CD14-positive monocyte (primary cell): ENCODE measurements around the gene SPHK1. TPM values are rescaled to one million over a fixed set of nuclear protein-coding genes. Genes with fewer than 3 reads are reported as not detected.
A peak's percentile ranks its signal among the peaks of the same experiment; 100 is the strongest.

Experiments
- DNase-seq, 3 donors: peaks; one replicate each; pipeline ENCODE4 v3.0.0-alpha.2; 2011 to 2022
- H2AFZ ChIP-seq: 2 replicates; pipeline ENCODE4 v1.6.0; 2012; ENCODE audit warnings: mild to moderate bottlenecking, low read depth, low read length, inconsistent platforms; ENCODE audit not compliant: insufficient read depth, poor library complexity, severe bottlenecking
- H3K27ac ChIP-seq, 2 donors: 1 replicate in 1 of 2; 2 replicates in 1 of 2; pipeline ENCODE4 v1.5.1; 2012 to 2013; ENCODE audit warnings: low read length in 2 of 2, control low read depth in 1 of 2, inconsistent platforms in 1 of 2, low read depth in 1 of 2, mild to moderate bottlenecking in 1 of 2
- H3K27me3 ChIP-seq, 2 donors: one replicate each; pipeline versions ENCODE4 v1.6.0 to v1.6.1; 2011 to 2013; ENCODE audit warnings: low read length in 2 of 2; ENCODE audit not compliant: control insufficient read depth in 2 of 2, insufficient read depth in 2 of 2
- H3K36me3 ChIP-seq, 2 donors: replicated peaks in 1 of 2; 1 replicate in 1 of 2; 2 replicates in 1 of 2; pipeline versions ENCODE4 v1.5.1 to v1.6.1; 2012 to 2013; ENCODE audit warnings: low read length in 2 of 2, control low read depth in 1 of 2, inconsistent platforms in 1 of 2, mild to moderate bottlenecking in 1 of 2; ENCODE audit not compliant: insufficient read depth in 2 of 2, control insufficient read depth in 1 of 2
- H3K4me1 ChIP-seq, 2 donors: 1 replicate in 1 of 2; 2 replicates in 1 of 2; pipeline versions ENCODE4 v1.5.1 to v1.6.1; 2012 to 2013; ENCODE audit warnings: low read length in 2 of 2, control low read depth in 1 of 2, inconsistent platforms in 1 of 2, mild to moderate bottlenecking in 1 of 2, moderate library complexity in 1 of 2; ENCODE audit not compliant: insufficient read depth in 2 of 2, control insufficient read depth in 1 of 2
- H3K4me2 ChIP-seq: replicated peaks from 2 replicates; pipeline ENCODE3; 2012; ENCODE audit warnings: low read length, moderate library complexity, mild to moderate bottlenecking; ENCODE audit not compliant: poor library complexity, severe bottlenecking; ENCODE audit errors: extremely low read depth
- H3K4me3 ChIP-seq, 3 experiments: fragments of 200-600 bp in 1 of 3; sonication (generic) in 1 of 3; replicated peaks in 1 of 3; 1 replicate in 2 of 3; 2 replicates in 1 of 3; pipeline ENCODE4 v1.5.1; 2011 to 2013; ENCODE audit warnings: low read length in 3 of 3, mild to moderate bottlenecking in 3 of 3, control low read depth in 2 of 3, low read depth in 2 of 3, inconsistent platforms in 1 of 3, moderate library complexity in 1 of 3
- H3K79me2 ChIP-seq: 2 replicates; pipeline ENCODE4 v1.6.0; 2012; ENCODE audit warnings: mild to moderate bottlenecking, control low read depth, inconsistent platforms, low read length, moderate library complexity; ENCODE audit not compliant: insufficient read depth
- H3K9ac ChIP-seq: 2 replicates; pipeline ENCODE4 v1.6.0; 2017; ENCODE audit warnings: low read length, mild to moderate bottlenecking; ENCODE audit not compliant: insufficient read depth, poor library complexity, severe bottlenecking
- H3K9me3 ChIP-seq, 2 donors: replicated peaks in 1 of 2; 1 replicate in 1 of 2; 2 replicates in 1 of 2; pipeline versions ENCODE4 v1.5.1 to v1.6.1; 2012 to 2013; ENCODE audit warnings: low read length in 2 of 2, control low read depth in 1 of 2; ENCODE audit not compliant: control insufficient read depth in 1 of 2, insufficient read depth in 1 of 2
- H4K20me1 ChIP-seq: 2 replicates; pipeline ENCODE4 v1.6.0; 2012; ENCODE audit warnings: mild to moderate bottlenecking, low read length, control low read depth, moderate library complexity; ENCODE audit not compliant: insufficient read depth
- H3K27ac Mint-ChIP-seq, 7 donors: one replicate each; pipeline ENCODE4 v1.8.0; 2020; ENCODE audit warnings: mild to moderate bottlenecking in 7 of 7, mixed read lengths in 7 of 7, moderate library complexity in 6 of 7, inconsistent platforms in 2 of 7
- H3K27me3 Mint-ChIP-seq, 3 donors: one replicate each; pipeline ENCODE4 v1.8.0; 2021 to 2022; ENCODE audit warnings: low read depth in 3 of 3, mild to moderate bottlenecking in 3 of 3, mixed read lengths in 3 of 3, moderate library complexity in 3 of 3, inconsistent platforms in 1 of 3
- H3K36me3 Mint-ChIP-seq, 2 donors: one replicate each; pipeline ENCODE4 v1.8.0; 2020; ENCODE audit warnings: mixed read lengths in 2 of 2, inconsistent platforms in 1 of 2, mild to moderate bottlenecking in 1 of 2
- H3K4me1 Mint-ChIP-seq: one replicate; pipeline ENCODE4 v1.8.0; 2020; ENCODE audit warnings: mild to moderate bottlenecking, mixed read lengths
- H3K4me3 Mint-ChIP-seq, 2 donors: one replicate each; pipeline ENCODE4 v1.8.0; 2020; ENCODE audit warnings: mild to moderate bottlenecking in 2 of 2, mixed read lengths in 2 of 2, moderate library complexity in 1 of 2
- H3K9me3 Mint-ChIP-seq, 7 donors: one replicate each; pipeline ENCODE4 v1.8.0; 2020 to 2022; ENCODE audit warnings: mixed read lengths in 7 of 7, mild to moderate bottlenecking in 6 of 7, moderate library complexity in 6 of 7, inconsistent platforms in 2 of 7
- WGBS: methylation state at CpG from one replicate; pipeline ENCODE4 v1.1.5; 2013; ENCODE audit warnings: missing lambda C conversion rate; ENCODE audit not compliant: insufficient coverage; 5-methylcytosine and 5-hydroxymethylcytosine counted together
- intact Hi-C, 2 donors: fragments of 100-400 bp; cut with micrococcal nuclease; formaldehyde crosslinking; loops; one replicate each; pipeline versions ENCODE4 v1.15.0 to v1.15.1; 2023
- polyA plus RNA-seq, 3 donors: library from polyadenylated mRNA; depleted of rRNA in 1 of 3; unstranded in 2 of 3; stranded (reverse) in 1 of 3; fragments of 300-500 nt in 2 of 3; fragments of >200 nt in 1 of 3; fragmentation: Illumina TruSeq in 2 of 3; gene quantifications; 1 replicate in 2 of 3; 2 replicates in 1 of 3; pipeline ENCODE4 v1.2.3, GENCODE V29; 2012 to 2021
- TF ChIP-seq, protein P1 (sequence below): fragments of 200-600 bp; IDR thresholded peaks from one replicate; pipeline ENCODE4 v1.8.0; 2022; ENCODE audit warnings: antibody characterized with exemption, mild to moderate bottlenecking

Gene SPHK1
- polyA plus RNA-seq, 3 donors, result 12.9 to 33.9 (median 19.1) TPM

DNA sequence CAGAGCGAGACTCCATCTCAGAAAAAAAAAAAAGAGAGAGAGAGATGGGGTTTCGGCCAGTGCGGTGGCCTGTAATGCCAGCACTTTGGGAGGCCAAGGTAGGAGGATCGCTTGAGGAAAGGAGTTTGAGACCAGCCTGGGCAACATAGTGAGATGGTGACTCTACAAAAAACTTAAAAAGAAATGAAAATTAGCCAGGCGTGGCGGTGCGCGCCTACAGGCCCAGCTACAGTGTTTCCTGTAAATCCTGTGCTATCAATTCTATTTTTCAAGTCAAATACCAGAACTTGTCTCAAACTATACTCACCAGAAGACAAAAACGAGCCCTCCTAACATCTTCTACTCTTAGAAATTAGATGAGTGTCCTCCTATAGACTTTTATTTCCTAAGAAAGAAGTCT is 49.3 kb downstream of the SPHK1 start:
- Mint-ChIP-seq H3K9me3 (no peaks in the 10 kb centered on the region), H3K36me3 (peaks cover 12 to 14% of the 10 kb centered on the region in 2 donors), H3K4me1 (peaks cover 9% of the 10 kb centered on the region), H3K27ac (peak overlapping the region in 1 of 7 donors; percentile 5), H3K4me3 (no peak overlapping the region), H3K27me3 (peaks cover 0 to 1% (median 0%) of the 10 kb centered on the region in 3 donors)
- Histone ChIP-seq H3K79me2 (peaks cover 47% of the 10 kb centered on the region), H3K4me3 (no peak overlapping the region), H2AFZ (no peak overlapping the region), H3K9ac (no peak overlapping the region), H4K20me1 (peaks cover 80% of the 10 kb centered on the region), H3K27me3 (no peaks in the 10 kb centered on the region), H3K4me2 (no peak overlapping the region), H3K9me3 (no peaks in the 10 kb centered on the region), H3K4me1 (no peaks in the 10 kb centered on the region), H3K27ac (no peak overlapping the region), H3K36me3 (no peaks in the 10 kb centered on the region)
- intact Hi-C loops, result no loop called here
- no CpG with 5 or more reads among the region's 9 CpGs for WGBS
- DNase-seq, result no peak
- TF ChIP-seq, protein P1, sequence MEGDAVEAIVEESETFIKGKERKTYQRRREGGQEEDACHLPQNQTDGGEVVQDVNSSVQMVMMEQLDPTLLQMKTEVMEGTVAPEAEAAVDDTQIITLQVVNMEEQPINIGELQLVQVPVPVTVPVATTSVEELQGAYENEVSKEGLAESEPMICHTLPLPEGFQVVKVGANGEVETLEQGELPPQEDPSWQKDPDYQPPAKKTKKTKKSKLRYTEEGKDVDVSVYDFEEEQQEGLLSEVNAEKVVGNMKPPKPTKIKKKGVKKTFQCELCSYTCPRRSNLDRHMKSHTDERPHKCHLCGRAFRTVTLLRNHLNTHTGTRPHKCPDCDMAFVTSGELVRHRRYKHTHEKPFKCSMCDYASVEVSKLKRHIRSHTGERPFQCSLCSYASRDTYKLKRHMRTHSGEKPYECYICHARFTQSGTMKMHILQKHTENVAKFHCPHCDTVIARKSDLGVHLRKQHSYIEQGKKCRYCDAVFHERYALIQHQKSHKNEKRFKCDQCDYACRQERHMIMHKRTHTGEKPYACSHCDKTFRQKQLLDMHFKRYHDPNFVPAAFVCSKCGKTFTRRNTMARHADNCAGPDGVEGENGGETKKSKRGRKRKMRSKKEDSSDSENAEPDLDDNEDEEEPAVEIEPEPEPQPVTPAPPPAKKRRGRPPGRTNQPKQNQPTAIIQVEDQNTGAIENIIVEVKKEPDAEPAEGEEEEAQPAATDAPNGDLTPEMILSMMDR, result no peak

DNA sequence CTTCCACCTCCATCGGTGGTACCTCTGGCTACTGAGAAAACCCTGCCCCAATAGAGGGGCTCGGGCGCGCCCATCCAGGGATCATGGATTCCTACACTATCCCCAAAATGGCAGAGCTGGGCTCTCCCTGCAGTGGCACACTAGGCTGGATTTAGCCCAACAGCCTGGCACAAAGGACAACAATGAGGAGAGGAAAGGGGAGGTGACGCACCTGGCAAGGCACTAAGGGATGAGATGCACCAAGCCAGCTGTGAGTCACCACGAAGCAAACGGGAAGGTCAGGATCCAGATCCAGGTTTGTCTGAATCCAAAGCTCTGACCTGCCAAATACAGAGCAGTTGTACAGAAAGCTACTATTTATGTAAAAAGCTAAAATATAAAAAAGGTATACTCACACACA is 50.5 kb downstream of the SPHK1 start:
- intact Hi-C loops, result no loop called here
- Histone ChIP-seq H3K4me3 (no peak overlapping the region), H3K36me3 (no peaks in the 10 kb centered on the region), H3K79me2 (peaks cover 55% of the 10 kb centered on the region), H3K9ac (no peak overlapping the region), H4K20me1 (peaks cover 85% of the 10 kb centered on the region), H3K4me2 (no peak overlapping the region), H3K4me1 (no peaks in the 10 kb centered on the region), H2AFZ (no peak overlapping the region), H3K27ac (no peak overlapping the region), H3K9me3 (no peaks in the 10 kb centered on the region), H3K27me3 (no peaks in the 10 kb centered on the region)
- H3K36me3 Mint-ChIP-seq, result peaks cover 13 to 16% of the 10 kb centered on the region in 2 donors
- 93% methylated on average over 3 of the region's 7 CpGs for WGBS
- peaks cover 12% of the 10 kb centered on the region for H3K4me1 Mint-ChIP-seq
- H3K27me3 Mint-ChIP-seq, result peaks cover 0 to 1% (median 0%) of the 10 kb centered on the region in 3 donors
- no peak for DNase-seq
- H3K4me3 Mint-ChIP-seq, result no peak overlapping the region
- H3K27ac Mint-ChIP-seq, result peak overlapping the region in 1 of 7 donors; percentile 39
- H3K9me3 Mint-ChIP-seq, result no peaks in the 10 kb centered on the region
- TF ChIP-seq, protein P1, result no peak
